Stimulated activated CD4-positive, alpha-beta T cell treated with anti-CD3 and anti-CD28 coated beads, Interleukin-1b, Interleukin-23, amount 100 ng/mL, for 24 hours (primary cell): ENCODE data around the gene CSNK2B.
A peak's percentile ranks its signal among the peaks of the same experiment; 100 is the strongest.
"Not testable (repeated sequence)": the region's sequence is repeated elsewhere in the genome, so short reads cannot be mapped to it uniquely, and the experiment has no call there.

Source experiments
- DNase-seq, 4 experiments: peaks; one replicate each; pipeline ENCODE4 v3.0.0-alpha.2; 2020; ENCODE audit warnings: low read depth in 4 of 4, low spot score in 1 of 4

CSNK2B gene

DNA sequence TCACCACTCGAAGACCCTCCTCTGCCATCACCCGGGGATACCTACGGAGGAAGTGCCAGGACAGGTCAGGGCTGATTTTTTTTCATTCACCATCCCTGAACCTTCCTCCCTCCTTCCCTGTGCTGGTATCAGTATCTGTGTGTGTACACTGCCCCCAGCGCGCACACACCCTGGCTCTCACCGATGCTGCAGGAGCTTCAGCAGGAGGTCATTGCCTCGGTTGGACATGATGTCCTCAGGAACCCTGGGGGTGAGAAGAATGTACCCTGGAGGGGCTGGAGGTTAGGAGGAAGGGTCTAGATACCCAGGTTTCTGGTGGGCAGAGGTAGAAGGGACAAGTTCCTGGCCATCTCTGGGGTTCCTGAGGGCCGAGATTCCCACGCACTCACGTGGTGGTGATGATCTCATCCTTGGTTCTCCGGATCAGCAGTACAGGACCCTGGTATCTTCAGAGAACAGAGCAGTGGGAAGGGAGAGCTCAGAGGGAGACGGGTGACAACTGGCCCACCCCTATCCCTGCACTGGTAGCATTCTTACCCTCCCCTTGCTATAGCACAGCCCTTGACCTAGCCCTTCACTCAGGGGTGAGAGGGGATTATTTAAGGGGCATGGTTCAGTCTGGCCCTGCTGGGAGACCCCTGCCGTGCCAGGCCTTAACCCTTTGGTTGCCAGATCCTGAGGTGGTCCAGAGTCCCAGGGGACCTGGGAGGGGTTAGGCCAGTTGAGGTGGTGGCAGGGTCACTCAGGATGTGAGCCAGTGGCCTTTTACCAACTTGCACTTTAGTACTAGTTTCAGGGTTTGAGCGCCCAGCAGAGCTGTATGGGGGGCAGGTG, 22.2 kb downstream of the CSNK2B start:
- no peak for DNase-seq

DNA sequence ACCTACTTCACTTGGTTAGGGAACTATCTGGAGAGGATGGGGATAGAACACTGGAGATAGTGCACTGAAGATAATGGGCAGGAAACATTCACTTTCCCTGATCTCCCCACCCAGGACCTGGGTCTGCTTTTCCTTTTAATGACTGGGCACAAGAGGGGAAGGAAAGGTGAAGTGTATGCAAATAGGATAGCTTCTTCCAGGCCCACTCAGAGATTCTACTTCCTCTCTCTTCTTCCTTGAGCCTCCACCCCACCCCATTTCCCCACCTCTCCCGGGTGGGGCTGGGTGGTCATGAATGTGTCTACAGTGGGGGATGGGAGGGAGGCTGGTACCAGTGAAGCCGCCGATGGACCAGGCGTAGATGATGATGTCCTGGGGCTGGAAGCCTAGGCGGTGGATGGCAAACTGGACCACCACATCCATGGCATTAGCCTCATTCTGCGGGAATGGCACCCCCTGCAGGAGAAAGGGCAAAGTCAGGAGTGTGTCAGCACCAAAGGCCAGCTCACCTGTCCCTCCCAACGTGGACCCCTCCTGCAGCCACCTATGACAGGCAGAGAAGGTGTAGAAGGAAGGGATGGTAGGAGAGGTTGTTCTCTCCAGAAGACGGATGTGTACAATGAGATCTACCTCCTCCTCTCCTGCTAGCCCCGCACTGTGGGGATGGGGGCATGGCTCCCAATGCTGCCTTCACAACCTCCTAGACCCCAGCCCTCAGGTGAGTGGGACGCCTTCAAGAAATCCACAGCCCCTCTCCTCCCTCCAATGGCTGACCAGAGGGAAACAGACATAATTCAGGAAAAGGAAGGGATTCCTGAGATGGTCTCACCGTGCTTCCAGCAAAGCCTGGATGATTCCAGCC, 23.6 kb downstream of the CSNK2B start:
- DNase-seq = no peak

DNA sequence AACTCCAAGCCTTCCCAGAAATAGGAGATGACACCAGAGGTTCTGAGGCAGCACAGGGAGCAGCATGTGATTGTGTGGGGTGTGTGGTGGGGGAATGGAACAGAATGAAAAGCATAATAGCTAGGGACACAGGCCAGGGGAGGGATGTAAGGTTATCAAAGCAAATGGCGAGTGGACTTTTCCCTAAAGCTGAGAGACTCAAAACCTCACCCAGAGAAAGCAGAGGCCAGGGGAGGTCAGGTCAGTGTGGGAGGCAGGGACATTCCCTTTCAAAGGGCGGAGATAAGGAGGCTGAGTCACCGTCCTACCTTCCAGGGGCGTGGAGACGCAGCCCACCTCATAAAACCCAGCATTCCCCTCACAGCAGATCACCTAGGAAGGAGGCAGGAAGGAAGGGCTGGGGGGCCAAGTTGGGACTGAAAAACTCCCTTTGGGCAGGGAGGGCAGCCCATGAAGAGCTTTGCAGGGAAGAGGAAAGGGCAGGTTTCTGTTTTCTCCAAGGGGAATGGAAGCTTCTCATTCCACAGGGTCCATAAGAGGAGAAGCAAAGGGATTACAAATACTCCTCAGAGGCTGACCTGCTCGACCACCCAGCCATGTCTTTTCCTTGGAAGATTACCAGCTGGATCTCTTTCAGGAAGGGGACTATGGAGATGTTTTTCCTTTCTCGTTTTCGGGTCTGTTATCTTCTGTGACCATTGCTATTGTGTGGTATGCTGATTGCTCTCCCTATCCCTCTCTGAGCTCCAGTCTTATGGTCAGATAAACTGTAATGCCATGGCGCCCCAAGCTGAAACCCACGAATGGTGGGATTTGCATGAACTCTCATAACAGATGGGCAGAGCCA, 24.6 kb downstream of the CSNK2B start:
- no peak for DNase-seq

DNA sequence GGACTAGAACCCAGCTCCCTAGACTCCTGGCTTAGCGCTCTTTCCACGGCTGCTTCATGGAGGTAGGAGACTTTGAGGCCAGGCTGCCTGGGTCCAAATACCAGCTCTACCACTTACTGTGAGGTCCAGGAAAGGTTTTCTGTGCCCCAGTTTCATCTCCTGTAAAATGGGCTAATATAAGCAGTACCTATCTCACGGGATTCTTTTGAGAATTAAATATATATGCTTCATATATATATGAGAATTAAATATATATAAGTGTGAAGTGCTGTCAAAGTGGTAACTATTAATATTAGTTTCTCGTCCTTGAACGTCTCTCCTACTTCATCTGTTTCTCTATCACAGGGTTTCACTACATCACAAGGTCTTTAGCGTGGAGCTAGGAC, 25.2 kb downstream of the CSNK2B start:
- no peak for DNase-seq

DNA sequence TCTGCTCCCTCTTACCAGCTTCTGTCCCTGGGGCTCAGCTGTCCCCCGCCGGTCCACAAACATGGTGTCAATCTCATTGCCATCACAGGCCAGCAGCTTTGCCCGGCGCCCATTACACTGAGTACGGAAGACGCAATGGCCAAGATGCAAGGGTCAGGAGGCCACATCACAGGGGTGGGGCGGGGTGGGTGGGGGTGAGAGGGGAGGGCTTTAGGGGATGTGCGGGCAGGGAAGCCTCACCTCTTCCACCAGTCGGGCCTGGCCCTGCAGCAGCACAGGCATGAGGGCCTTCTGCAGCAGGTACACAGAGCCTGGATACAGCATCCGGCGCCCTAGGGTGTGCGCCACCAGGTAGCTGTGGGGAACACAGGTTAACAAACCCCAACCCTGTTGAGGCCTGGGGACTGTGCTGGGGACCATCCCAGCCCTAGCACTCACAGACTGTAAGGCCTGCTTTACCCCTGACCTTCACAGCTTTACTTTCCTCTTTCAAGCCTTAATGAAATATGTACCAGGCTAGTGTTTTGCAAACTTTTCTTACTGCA, 25.8 kb downstream of the CSNK2B start:
- no peak for DNase-seq

DNA sequence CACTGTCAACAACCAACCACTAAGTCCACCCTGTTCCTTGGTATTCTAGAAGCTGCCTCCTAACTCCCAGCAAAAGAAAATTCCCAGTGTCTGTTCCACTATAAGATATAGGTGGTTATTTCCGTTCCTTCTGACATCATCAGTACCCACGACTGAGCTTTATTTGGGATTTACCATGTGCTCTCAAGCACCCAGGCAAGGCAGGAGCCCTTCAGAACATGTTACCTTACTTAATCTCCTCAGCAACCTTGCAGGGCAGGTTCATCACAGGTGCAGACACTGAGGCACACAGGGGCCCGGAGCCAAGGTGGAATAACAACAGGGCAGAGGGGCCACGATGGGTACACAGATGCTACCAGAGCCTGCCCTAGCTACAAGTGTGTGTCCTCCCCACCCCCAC, 26.5 kb downstream of the CSNK2B start:
- DNase-seq = no peak

DNA sequence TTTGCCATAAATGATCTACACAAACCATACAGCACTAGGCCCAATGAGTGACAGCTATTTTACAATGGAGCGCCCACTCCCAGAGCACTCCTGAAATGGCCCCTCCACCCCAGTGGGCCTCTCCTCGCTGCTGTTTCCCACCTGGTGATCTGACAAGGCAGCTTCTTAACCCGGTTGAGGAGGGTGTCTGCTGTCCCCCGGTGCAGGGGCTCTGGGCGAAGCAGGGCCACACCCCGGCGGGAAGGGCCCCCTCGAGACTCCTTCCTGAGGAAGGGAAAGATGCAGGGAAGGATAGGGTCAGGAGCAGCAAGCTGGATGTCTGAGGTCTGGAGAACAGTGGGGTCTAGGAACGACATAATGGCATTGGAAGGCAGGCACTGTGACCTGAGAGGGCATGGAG, 27.0 kb downstream of the CSNK2B start:
- no peak for DNase-seq

DNA sequence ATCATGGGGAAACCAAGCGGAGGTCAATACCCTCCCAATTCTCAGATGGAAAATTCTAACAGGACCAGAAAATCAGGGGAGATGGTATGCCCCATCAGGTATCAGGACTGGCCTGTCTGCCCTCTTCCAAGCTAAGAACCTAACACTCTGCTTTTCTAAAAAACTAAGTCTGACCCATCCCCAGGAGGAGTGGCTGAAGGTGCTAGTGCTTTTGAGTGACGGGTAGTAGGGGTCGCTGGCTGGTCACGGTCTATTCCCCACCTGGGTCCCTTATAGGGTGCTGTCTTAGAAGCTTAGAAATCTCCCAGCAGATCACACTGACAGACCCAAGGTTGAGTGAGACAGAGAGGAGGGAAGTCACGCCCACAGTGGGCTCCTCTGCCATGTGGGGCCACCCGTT, 27.7 kb downstream of the CSNK2B start:
- DNase-seq = no peak

DNA sequence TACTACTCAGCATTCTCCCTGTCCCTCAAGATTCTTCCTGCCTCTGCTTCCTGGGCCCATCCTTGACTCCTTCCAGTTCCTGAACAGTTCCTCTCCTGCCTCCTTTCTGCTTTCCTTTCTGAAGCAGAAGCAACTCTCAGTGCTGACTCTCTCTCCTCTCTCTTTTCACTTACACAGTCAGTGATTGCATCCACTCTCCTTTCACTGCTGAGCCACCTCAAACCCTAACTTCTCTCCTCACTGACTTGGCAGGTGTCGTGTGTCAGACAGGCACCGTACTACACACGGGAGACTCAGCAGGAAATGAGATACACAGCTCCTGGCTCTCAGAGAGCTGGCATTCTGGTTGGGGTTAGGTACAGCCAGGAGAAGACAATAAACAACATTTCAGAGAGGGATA, 31.7 kb downstream of the CSNK2B start:
- DNase-seq = no peak

DNA sequence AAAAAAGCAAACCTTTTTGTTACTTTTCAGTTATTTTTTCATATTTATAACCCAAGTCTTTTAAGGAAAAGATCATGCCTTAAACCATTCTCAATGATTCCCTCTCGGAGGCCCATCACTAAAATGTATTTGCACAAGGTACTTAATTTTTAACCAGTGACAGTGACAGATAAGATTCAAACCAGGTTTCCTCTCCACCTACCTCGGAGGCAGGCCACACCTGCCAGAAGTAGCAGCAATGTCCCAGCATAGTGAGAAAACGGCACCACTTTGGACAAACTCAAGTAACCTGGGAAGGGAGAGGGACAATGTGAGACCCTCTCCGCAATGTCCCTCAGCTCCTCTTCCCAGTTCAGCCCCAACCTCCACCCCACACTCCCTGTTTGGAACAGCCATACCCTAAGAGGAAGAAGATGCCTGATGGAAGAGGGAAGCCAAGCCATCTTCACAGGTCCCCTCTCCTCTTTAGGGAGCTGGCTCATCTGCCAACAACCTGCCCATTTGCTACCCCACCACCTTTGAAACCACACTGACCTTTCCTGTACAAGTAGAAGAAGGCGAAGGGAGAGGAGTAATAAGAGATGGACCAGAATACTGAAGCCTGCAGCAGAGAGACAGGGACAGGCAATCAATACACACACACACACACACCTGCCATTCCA, 35.0 kb downstream of the CSNK2B start:
- DNase-seq = no peak

DNA sequence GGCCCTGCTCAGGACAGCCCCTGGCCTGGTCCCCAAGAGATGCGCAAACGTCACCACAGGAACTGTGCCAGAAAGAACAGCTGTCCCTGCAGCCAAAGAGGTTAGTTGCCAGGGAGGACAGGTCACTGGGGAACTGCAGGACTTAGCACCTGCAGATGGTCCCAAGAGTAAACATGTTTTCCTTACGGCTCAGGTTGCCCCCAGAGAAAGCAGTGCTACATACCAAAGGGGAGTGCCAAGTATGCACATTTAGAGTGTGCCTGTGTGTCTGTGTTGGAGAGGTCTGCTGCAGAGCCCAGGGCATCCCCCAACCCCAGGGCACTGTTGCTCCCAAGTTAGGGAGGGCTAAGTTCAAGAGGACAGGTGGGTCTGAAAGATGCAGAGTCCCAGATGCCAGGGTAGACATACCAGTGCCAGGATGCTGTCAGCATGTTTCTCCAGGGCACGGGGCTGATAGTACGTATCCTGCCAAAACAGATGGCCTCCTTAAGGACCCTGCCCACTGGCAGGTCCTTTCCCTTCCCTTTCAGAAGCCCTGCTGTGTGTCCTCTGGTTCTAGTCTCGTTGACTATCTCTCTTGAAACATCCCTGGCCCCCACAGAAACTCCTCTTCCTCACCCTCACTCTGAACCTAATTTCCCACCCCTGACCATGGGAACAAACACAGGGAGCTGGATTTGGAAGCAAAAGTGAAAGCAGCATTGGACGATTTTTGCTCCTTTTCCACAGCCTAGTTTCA, 36.0 kb downstream of the CSNK2B start:
- DNase-seq = no peak

DNA sequence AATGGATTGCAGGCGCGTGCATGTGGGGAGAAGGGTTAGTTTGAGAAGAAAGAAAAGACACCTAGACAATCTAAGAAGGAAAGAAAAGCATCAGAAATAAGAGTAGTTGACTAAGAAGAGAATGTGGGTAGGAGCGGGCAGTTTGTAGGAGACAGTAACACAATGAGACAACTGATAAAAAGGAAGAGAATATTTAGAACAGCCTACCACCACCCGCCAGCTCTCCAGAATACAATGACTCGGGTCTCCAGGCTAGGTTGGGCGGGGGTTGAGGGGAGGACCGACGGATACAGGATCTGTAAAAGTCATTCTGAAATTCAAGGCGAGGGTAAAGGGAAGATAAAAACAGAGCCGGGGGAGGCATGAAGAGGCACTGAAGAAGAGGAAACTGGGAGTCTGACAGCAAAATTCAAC, 36.5 kb downstream of the CSNK2B start:
- DNase-seq = peak in 1 of 4 experiments; percentile 24

DNA sequence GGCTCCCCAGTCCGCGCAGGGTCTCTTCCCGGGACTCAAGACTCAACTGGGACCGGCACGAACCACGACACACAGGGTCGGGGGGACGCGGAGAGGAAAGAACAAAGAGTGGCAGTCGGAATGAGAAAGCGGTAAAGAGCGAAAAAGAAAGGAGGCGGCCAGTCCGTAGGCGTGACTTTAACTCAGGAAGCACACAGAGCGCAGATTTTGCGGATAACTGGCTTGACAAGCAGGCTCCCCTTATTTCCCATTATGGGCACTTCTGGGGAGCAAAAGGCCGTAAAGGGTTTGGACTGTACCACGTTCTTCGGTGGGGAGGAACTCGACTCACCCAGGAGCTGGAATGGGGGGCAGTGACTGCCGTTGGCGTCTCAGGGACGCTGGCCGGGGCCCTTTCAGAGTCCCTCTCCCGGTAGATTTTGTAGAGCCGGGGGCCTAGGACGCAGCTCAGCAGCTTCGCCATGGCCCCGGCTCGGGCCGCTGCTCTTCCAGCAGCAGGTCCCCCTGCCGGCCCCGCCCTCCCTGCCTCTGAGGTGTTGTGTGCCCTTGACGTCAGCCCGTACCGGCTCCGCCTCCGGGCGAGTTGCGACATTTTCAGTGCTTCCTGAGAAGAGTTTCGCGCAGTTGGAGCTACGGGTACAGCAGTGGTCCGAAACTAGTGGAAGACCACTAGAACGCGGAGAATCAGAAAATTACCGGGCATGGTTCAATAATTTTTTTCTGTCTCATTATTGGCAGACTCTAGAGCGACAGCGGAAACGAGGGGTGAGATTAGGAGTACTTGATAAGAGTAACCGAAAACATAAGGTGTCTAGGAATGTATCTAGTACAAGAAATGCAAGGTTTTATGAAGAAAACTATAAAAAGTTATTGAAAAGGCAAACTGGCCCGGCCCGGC, 37.2 kb downstream of the CSNK2B start, which contains the start of gene ABHD16A:
Gene ABHD16A (minus strand): TSS at position 506 of the 898 bp plus-strand sequence. CDS start 43 bp downstream, at position 463.
- DNase-seq = peak; percentile 89 to 98 (median 94)

DNA sequence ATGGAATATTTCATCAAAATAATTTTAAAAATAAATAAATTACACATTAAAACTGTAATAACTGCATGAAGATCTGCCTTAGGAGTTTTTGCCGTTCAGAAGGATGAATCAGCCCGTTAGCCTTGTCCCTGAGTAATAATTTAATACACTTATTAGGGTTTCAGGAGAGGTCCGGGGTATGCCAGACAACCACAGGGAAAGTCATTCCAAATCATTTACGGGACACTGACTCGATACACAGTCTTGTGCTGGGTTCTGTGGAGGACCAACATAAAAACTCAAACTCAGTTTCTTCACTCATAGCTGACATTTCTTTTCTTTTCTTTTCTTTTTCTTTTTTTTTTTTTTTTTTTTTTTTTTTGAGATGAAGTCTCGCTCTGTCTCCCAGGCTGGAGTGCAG, 40.1 kb downstream of the CSNK2B start:
- DNase-seq = no peak

DNA sequence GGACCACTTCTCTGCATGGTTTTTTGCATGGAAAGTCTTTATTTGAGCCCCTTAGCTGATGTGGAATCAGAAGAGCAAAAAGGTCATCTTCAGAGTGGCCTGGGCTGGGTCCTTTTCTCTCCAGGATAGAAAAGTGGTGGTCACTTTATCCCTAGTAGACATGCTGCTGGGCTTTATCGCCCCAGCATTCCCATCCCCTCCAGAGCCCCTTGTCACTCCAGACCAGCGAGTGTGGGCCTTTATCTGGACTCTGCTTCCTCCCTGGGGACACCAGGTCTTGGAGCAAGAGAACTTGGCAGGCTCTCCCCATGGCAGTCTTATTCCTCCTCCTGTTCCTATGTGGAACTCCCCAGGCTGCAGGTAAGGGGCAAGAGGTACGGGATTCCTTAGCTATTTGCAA, 40.7 kb downstream of the CSNK2B start, which contains the start of gene LY6G6F:
Gene LY6G6F (plus strand): TSS at position 268 of the 400 bp plus-strand sequence. CDS start 41 bp downstream, at position 309.
- DNase-seq = no peak

DNA sequence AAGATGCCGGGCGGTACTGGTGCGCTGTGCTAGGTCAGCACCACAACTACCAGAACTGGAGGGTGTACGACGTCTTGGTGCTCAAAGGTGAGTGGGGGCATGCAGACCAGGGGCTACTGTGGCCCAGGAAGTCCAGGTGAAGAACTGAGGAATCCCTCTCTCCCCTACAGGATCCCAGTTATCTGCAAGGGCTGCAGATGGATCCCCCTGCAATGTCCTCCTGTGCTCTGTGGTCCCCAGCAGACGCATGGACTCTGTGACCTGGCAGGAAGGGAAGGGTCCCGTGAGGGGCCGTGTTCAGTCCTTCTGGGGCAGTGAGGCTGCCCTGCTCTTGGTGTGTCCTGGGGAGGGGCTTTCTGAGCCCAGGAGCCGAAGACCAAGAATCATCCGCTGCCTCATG, 41.8 kb downstream of the CSNK2B start:
- no peak for DNase-seq

DNA sequence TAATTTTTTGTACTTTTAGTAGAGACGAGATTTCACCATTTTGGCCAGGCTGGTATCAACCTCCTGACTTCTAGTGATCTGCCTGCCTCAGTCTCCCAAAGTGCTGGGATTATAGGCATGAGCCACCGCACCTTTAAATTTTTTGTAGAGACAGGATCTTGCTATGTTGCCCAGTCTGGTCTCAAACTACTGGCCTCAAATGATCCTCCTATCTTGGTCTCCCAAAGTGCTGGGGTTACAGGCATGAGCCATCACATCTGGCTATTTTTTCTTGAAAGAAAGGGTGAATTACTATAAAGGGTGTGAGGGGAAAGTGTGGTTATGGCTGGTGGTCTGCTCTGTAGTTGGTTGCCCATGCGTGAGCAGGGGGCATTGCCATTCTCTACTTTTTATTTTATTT, 42.3 kb downstream of the CSNK2B start:
- DNase-seq = no peak

DNA sequence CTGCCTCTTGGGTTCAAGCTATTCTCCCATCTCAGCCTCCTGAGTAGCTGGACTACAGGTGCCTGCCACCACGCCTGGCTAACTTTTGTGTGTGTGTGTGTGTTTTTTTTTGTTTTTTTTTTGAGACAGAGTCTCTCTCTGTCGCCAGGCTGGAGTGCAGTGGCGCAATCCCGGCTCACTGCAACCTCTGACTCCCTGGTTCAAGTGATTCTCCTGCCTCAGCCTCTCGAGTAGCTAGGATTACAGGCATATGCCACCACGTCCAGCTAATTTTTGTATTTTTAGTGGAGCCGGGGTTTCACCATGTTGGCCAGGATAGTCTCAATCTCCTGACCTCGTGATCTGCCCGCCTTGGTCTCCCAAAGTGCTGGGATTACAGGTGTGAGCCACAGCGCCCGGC, 43.3 kb downstream of the CSNK2B start:
- DNase-seq = not testable (repeated sequence)
